MM.1S (cell line): ENCODE data around the gene PTPN3.

Experiments
- EZH2 ChIP-seq: fragments of 300-600 bp; sonication (generic); optimal IDR thresholded peaks from 2 replicates; pipeline ENCODE3; 2017; ENCODE audit warnings: low read depth, mild to moderate bottlenecking, antibody characterized with exemption, low read length, mixed read lengths
- EZH2phosphoT487 ChIP-seq: fragments of 300-600 bp; sonication (generic); IDR thresholded peaks from 2 replicates; pipeline ENCODE4 v1.6.1; 2018; ENCODE audit warnings: antibody characterized with exemption, low read length
- TF ChIP-seq, protein P1 (sequence below): fragments of 300-600 bp; sonication (generic); IDR thresholded peaks from 2 replicates; pipeline ENCODE4 v1.5.1; 2016; ENCODE audit warnings: antibody characterized with exemption, low read length, mixed read lengths

DNA sequence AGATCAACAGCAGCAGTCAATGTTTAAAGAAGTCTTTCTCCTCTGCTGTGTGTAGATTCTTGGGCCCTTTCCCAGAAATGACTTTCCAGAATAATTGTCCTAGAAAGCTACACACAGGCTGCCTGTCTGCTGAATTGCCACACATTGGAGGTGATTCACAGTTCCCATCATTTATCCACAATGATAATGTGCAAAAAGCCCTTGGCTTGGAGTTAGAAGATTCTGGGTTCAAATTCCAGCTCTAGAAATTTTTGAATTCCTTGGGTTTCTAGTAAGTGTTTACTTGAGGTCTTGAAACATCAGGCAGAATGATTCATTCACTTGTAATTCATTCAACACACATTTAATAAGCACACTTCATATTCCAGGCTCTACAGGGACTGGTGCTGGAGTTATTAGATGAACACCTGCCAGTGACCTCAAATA is 148.7 kb downstream of the PTPN3 start:
- TF ChIP-seq, protein P1, sequence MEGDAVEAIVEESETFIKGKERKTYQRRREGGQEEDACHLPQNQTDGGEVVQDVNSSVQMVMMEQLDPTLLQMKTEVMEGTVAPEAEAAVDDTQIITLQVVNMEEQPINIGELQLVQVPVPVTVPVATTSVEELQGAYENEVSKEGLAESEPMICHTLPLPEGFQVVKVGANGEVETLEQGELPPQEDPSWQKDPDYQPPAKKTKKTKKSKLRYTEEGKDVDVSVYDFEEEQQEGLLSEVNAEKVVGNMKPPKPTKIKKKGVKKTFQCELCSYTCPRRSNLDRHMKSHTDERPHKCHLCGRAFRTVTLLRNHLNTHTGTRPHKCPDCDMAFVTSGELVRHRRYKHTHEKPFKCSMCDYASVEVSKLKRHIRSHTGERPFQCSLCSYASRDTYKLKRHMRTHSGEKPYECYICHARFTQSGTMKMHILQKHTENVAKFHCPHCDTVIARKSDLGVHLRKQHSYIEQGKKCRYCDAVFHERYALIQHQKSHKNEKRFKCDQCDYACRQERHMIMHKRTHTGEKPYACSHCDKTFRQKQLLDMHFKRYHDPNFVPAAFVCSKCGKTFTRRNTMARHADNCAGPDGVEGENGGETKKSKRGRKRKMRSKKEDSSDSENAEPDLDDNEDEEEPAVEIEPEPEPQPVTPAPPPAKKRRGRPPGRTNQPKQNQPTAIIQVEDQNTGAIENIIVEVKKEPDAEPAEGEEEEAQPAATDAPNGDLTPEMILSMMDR, result no peak
- no peak for TF ChIP-seq EZH2phosphoT487
- no peak for TF ChIP-seq EZH2
